H1 (cell line): ENCODE measurements around the gene YBX1. TPM values are rescaled to one million over a fixed set of nuclear protein-coding genes. Genes with fewer than 3 reads are reported as not detected.

Experiments used
- CTCF ChIA-PET: fragments of 300-600 bp; sonication (Branson Sonifier 250); formaldehyde crosslinking; loops from one replicate; lab custom pipeline; 2021; ENCODE audit not compliant: partially characterized antibody; lab: Charles Lee
- POLR2A ChIA-PET: fragments of 300-600 bp; sonication (Branson Sonifier 250); formaldehyde crosslinking; loops from one replicate; lab custom pipeline; 2021; ENCODE audit warnings: inconsistent platforms; ENCODE audit not compliant: partially characterized antibody; lab: Charles Lee
- DNase-seq, 2 experiments: peaks; one replicate each; pipeline versions ENCODE4 v3.0.0 to v3.0.0-alpha.2; 2010 to 2022; ENCODE audit warnings: low spot score in 2 of 2, low read depth in 1 of 2, mixed read lengths in 1 of 2
- FAIRE-seq: peaks from 2 replicates; lab custom pipeline; 2011; peaks lifted over from hg19 to GRCh38; lab: Jason Lieb, UNC
- H2AFZ ChIP-seq: 2 replicates; pipeline ENCODE4 v1.8.1; 2012; ENCODE audit warnings: low read length, inconsistent platforms
- H2AK5ac ChIP-seq: 2 replicates; pipeline ENCODE4 v1.6.1; 2013; ENCODE audit warnings: low read depth, low read length
- H2BK120ac ChIP-seq: replicated peaks from 2 replicates; pipeline ENCODE3; 2013; ENCODE audit warnings: low read depth, low read length, inconsistent platforms
- H2BK12ac ChIP-seq: 2 replicates; pipeline ENCODE4 v1.6.1; 2013; ENCODE audit warnings: low read depth, low read length
- H2BK15ac ChIP-seq: 2 replicates; pipeline ENCODE4 v1.6.1; 2013; ENCODE audit warnings: low read length
- H2BK20ac ChIP-seq: 2 replicates; pipeline ENCODE4 v1.6.1; 2013; ENCODE audit warnings: low read length
- H2BK5ac ChIP-seq: 2 replicates; pipeline ENCODE4 v1.6.1; 2013; ENCODE audit warnings: low read depth, low read length
- H3K14ac ChIP-seq: 2 replicates; pipeline ENCODE4 v1.6.1; 2013; ENCODE audit warnings: inconsistent platforms; ENCODE audit not compliant: insufficient read length
- H3K18ac ChIP-seq: 2 replicates; pipeline ENCODE4 v1.6.1; 2013; ENCODE audit warnings: low read length; ENCODE audit errors: extremely low read depth
- H3K23ac ChIP-seq: 2 replicates; pipeline ENCODE4 v1.6.1; 2013; ENCODE audit warnings: inconsistent platforms; ENCODE audit not compliant: insufficient read length
- H3K23me2 ChIP-seq: 2 replicates; pipeline ENCODE4 v1.6.1; 2013; ENCODE audit warnings: low read depth, low read length
- H3K27ac ChIP-seq: 2 replicates; pipeline ENCODE4 v1.6.1; 2011; ENCODE audit warnings: low read depth, low read length, inconsistent platforms
- H3K27me3 ChIP-seq, 4 experiments: replicated peaks in 1 of 4; 1 replicate in 1 of 4; 2 replicates in 3 of 4; pipeline versions ENCODE4 v1.6.1 to v1.8.1; 2011 to 2013; ENCODE audit warnings: low read length in 3 of 4, mild to moderate bottlenecking in 3 of 4, inconsistent platforms in 2 of 4, mixed read lengths in 2 of 4, moderate library complexity in 1 of 4; ENCODE audit not compliant: control insufficient read depth in 3 of 4, insufficient read depth in 3 of 4; ENCODE audit errors: extremely low read depth in 1 of 4
- H3K36me3 ChIP-seq, 4 experiments: 2 replicates each; pipeline versions ENCODE4 v1.6.1 to v1.8.1; 2011 to 2013; ENCODE audit warnings: mild to moderate bottlenecking in 4 of 4, low read length in 3 of 4, moderate library complexity in 2 of 4, control low read depth in 1 of 4, inconsistent platforms in 1 of 4; ENCODE audit not compliant: insufficient read depth in 4 of 4, control insufficient read depth in 2 of 4
- H3K4ac ChIP-seq: replicated peaks from 2 replicates; pipeline ENCODE3; 2013; ENCODE audit warnings: low read length, low read depth, mixed read lengths, inconsistent platforms; ENCODE audit not compliant: insufficient read length
- H3K4me1 ChIP-seq, 4 experiments: replicated peaks in 1 of 4; 1 replicate in 1 of 4; 2 replicates in 3 of 4; pipeline versions ENCODE4 v1.6.1 to v1.8.1; 2011 to 2013; ENCODE audit warnings: low read length in 3 of 4, inconsistent platforms in 2 of 4, mixed read lengths in 1 of 4; ENCODE audit not compliant: insufficient read depth in 4 of 4, control insufficient read depth in 3 of 4
- H3K4me2 ChIP-seq, 2 experiments: 2 replicates each; pipeline versions ENCODE4 v1.6.1 to v1.8.1; 2011 to 2013; ENCODE audit warnings: low read depth in 2 of 2, low read length in 2 of 2, control low read depth in 1 of 2, inconsistent platforms in 1 of 2, mild to moderate bottlenecking in 1 of 2; ENCODE audit not compliant: insufficient read depth in 1 of 2
- H3K4me3 ChIP-seq, 4 experiments: fragments of 200-600, 300-600 bp in 1 of 4; sonication (generic), shearing (Covaris generic), sonication (Bioruptor Twin) in 1 of 4; 2 replicates each; pipeline versions ENCODE4 v1.5.1 to v1.8.1; 2011 to 2016; ENCODE audit warnings: low read length in 4 of 4, low read depth in 3 of 4, control low read depth in 2 of 4, inconsistent platforms in 2 of 4, mild to moderate bottlenecking in 2 of 4, mixed read lengths in 1 of 4, moderate library complexity in 1 of 4; ENCODE audit not compliant: insufficient read depth in 2 of 4; ENCODE audit errors: extremely low read depth in 1 of 4
- H3K56ac ChIP-seq: replicated peaks from 2 replicates; pipeline ENCODE3; 2013; ENCODE audit warnings: low read depth, mild to moderate bottlenecking, mixed read lengths, low read length, inconsistent platforms; ENCODE audit not compliant: insufficient read length
- H3K79me1 ChIP-seq: 2 replicates; pipeline ENCODE4 v1.6.1; 2013; ENCODE audit warnings: low read depth, low read length, control low read depth
- H3K79me2 ChIP-seq, 2 experiments: 2 replicates each; pipeline versions ENCODE4 v1.6.1 to v1.8.1; 2012 to 2013; ENCODE audit warnings: low read length in 2 of 2, mild to moderate bottlenecking in 2 of 2, inconsistent platforms in 1 of 2; ENCODE audit not compliant: insufficient read depth in 2 of 2, control insufficient read depth in 1 of 2
- H3K9ac ChIP-seq, 4 experiments: replicated peaks in 1 of 4; 1 replicate in 1 of 4; 2 replicates in 3 of 4; pipeline versions ENCODE4 v1.6.1 to v1.8.1; 2011 to 2013; ENCODE audit warnings: low read depth in 3 of 4, low read length in 3 of 4, control low read depth in 2 of 4, mild to moderate bottlenecking in 2 of 4, moderate library complexity in 2 of 4, inconsistent platforms in 1 of 4; ENCODE audit errors: extremely low read depth in 1 of 4
- H3K9me3 ChIP-seq, 2 experiments: 2 replicates each; pipeline versions ENCODE4 v1.6.1 to v1.8.1; 2012 to 2013; ENCODE audit warnings: mild to moderate bottlenecking in 2 of 2, moderate library complexity in 2 of 2, control low read depth in 1 of 2, inconsistent platforms in 1 of 2, low read depth in 1 of 2, low read length in 1 of 2, mixed read lengths in 1 of 2; ENCODE audit not compliant: insufficient read depth in 2 of 2
- H4K20me1 ChIP-seq, 2 experiments: replicated peaks in 1 of 2; 2 replicates each; pipeline versions ENCODE3 to v1.8.1; 2011 to 2013; ENCODE audit warnings: inconsistent platforms in 2 of 2, low read length in 2 of 2, mild to moderate bottlenecking in 1 of 2; ENCODE audit not compliant: insufficient read depth in 2 of 2, control insufficient read depth in 1 of 2
- H4K5ac ChIP-seq: 2 replicates; pipeline ENCODE4 v1.6.1; 2013; ENCODE audit warnings: low read length, low read depth, mixed read lengths, inconsistent platforms; ENCODE audit not compliant: insufficient read length
- H4K8ac ChIP-seq: 2 replicates; pipeline ENCODE4 v1.8.0; 2013; ENCODE audit warnings: mild to moderate bottlenecking, moderate library complexity, low read length, inconsistent platforms; ENCODE audit not compliant: insufficient read depth; ENCODE audit errors: extremely low read depth
- H4K91ac ChIP-seq: replicated peaks from 2 replicates; pipeline ENCODE3; 2013; ENCODE audit warnings: low read length, mixed read lengths, inconsistent platforms; ENCODE audit not compliant: insufficient read length
- BACH1 ChIP-seq: IDR thresholded peaks from 2 replicates; pipeline ENCODE4 v1.6.1; 2012; ENCODE audit warnings: low read length, improper control_type of control experiment
- CEBPB ChIP-seq: IDR thresholded peaks from 2 replicates; pipeline ENCODE4 v1.6.1; 2012; ENCODE audit warnings: low read depth, low read length
- CREB1 ChIP-seq: IDR thresholded peaks from 2 replicates; pipeline ENCODE4 v1.6.1; 2012; ENCODE audit warnings: inconsistent platforms
- CTCF ChIP-seq, 3 experiments: IDR thresholded peaks; 1 replicate in 2 of 3; 2 replicates in 1 of 3; pipeline versions ENCODE4 v1.5.1 to v1.6.1; 2011; ENCODE audit warnings: low read length in 3 of 3, mild to moderate bottlenecking in 3 of 3, inconsistent platforms in 2 of 3, low read depth in 1 of 3, moderate library complexity in 1 of 3; ENCODE audit not compliant: insufficient read depth in 1 of 3; ENCODE audit errors: control extremely low read depth in 1 of 3
- EGR1 ChIP-seq: IDR thresholded peaks from 2 replicates; pipeline ENCODE4 v1.6.1; 2011; ENCODE audit warnings: low read depth, low read length, borderline replicate concordance
- EZH2 ChIP-seq: fragments of 200-600 bp; sonication (generic); IDR thresholded peaks from 2 replicates; pipeline ENCODE4 v1.7.1; 2012; ENCODE audit warnings: low read depth, mild to moderate bottlenecking, moderate library complexity, low read length, inconsistent platforms; ENCODE audit not compliant: severe bottlenecking
- KDM4A ChIP-seq: IDR thresholded peaks from one replicate; pipeline ENCODE4 v1.7.1; 2012; ENCODE audit warnings: low read depth, mild to moderate bottlenecking, moderate library complexity, low read length, inconsistent platforms; ENCODE audit not compliant: severe bottlenecking
- POU5F1 ChIP-seq: IDR thresholded peaks from 2 replicates; pipeline ENCODE4 v1.6.1; 2011; ENCODE audit warnings: low read depth, mild to moderate bottlenecking, low read length, moderate library complexity
- RFX5 ChIP-seq: IDR thresholded peaks from 2 replicates; pipeline ENCODE4 v1.6.1; 2011; ENCODE audit warnings: low read depth, low read length, improper control_type of control experiment, borderline replicate concordance
- SP4 ChIP-seq: IDR thresholded peaks from 2 replicates; pipeline ENCODE4 v1.6.1; 2012; ENCODE audit warnings: low read length, inconsistent platforms
- TEAD4 ChIP-seq: IDR thresholded peaks from 2 replicates; pipeline ENCODE4 v1.6.1; 2012; ENCODE audit warnings: low read depth, low read length, inconsistent platforms, mixed read lengths
- YY1 ChIP-seq: IDR thresholded peaks from 2 replicates; pipeline ENCODE4 v1.6.1; 2011; ENCODE audit warnings: low read depth, mild to moderate bottlenecking, low read length
- ZNF274 ChIP-seq: IDR thresholded peaks from 2 replicates; pipeline ENCODE4 v1.7.0; 2012; ENCODE audit warnings: low read length, borderline replicate concordance; ENCODE audit errors: extremely low read depth
- WGBS, 2 experiments: shearing (Covaris generic) in 1 of 2; methylation state at CpG; one replicate each; pipeline versions ENCODE4 v1.1.6 to v1.1.7; 2013 to 2015; ENCODE audit warnings: low lambda C conversion rate in 2 of 2, mixed read lengths in 2 of 2, inconsistent platforms in 1 of 2, low coverage in 1 of 2, missing lambda C conversion rate in 1 of 2; ENCODE audit not compliant: insufficient replicate concordance in 2 of 2, insufficient coverage in 1 of 2, insufficient read length in 1 of 2; ENCODE audit errors: extremely low coverage in 1 of 2, missing lambda C conversion rate in 1 of 2; 5-methylcytosine and 5-hydroxymethylcytosine counted together
- polyA plus RNA-seq, 7 experiments: library from polyadenylated mRNA; depleted of rRNA in 3 of 7; stranded (reverse) in 5 of 7; unstranded in 2 of 7; fragments of >200 nt in 5 of 7; fragments of 200-250 nt in 2 of 7; gene quantifications; 1 replicate in 5 of 7; 2 replicates in 1 of 7; 4 replicates in 1 of 7; pipeline versions ENCODE4 v1.2.1 to v1.2.3, GENCODE V29; 2011 to 2013; ENCODE audit warnings: missing spikeins in 2 of 7, mixed read lengths in 2 of 7
- total RNA-seq: library from RNA; stranded (reverse); fragmentation: NEBNext Ultra II Directional; extraction: Animal tissue kit (Norgen Biotek cat#: 25700); gene quantifications from 2 replicates; pipeline ENCODE4 v1.2.1, GENCODE V29; 2021

The YBX1 gene
- total and polyA plus RNA-seq, 2 of the 8 experiments (the other 6 are each of a cell fraction or from before 2014, with no cell fraction given) = 438 to 1,219 TPM

- Histone ChIP-seq H3K27me3 (no peaks in the 10 kb centered on the region), H3K14ac (no peak overlapping the region), H3K4me2 (no peak overlapping the region), H3K4ac (no peak overlapping the region), H4K91ac (no peak overlapping the region), H3K56ac (no peak overlapping the region), H2BK20ac (no peak overlapping the region), H2BK15ac (no peak overlapping the region), H3K36me3 (peaks cover 9 to 58% (median 31%) of the 10 kb centered on the region in 4 experiments), H3K9me3 (no peaks in the 10 kb centered on the region), H3K18ac (no peak overlapping the region), H4K5ac (no peak overlapping the region), H2BK120ac (no peak overlapping the region), H3K4me3 (no peak overlapping the region), H2AFZ (no peak overlapping the region), H3K23ac (no peak overlapping the region), H2AK5ac (no peak overlapping the region), H3K23me2 (peaks cover 2% of the 10 kb centered on the region; the same call in 1 of the 2 replicates), H3K79me1 (no peaks in the 10 kb centered on the region), H3K27ac (no peak overlapping the region), H4K8ac (no peak overlapping the region), H3K9ac (no peak overlapping the region), H2BK5ac (no peak overlapping the region), H4K20me1 (peaks cover 0 to 3% of the 10 kb centered on the region in 2 experiments), H2BK12ac (no peak overlapping the region), H3K4me1 (no peaks in the 10 kb centered on the region), H3K79me2 (no peaks in the 10 kb centered on the region)
- no peak for FAIRE-seq
- WGBS, 2 experiments = 95% methylated on average over 3 of the region's 3 CpGs; no CpG with 5 or more reads in 1 of the 2 experiments
- CTCF ChIA-PET = no interaction called here
- POLR2A ChIA-PET = interaction anchor here (0.7 to 6.7 kb wide), 2 partner anchors 8 to 12 kb away, joined by 3 to 64 read pairs; partner anchors contain the start of gene YBX1
- no peak for DNase-seq
- TF ChIP-seq EZH2 (no peak), EGR1 (no peak), RFX5 (no peak), SP4 (no peak), CTCF (IDR thresholded peaks at IDR 0.05; ENCODE audit: control extremely low read depth in 1 of 3, insufficient read depth in 1 of 3, low read depth in 1 of 3, low read length in 3 of 3) (no peak), CEBPB (no peak), KDM4A (no peak), YY1 (no peak), CREB1 (no peak), ZNF274 (no peak), BACH1 (no peak), POU5F1 (no peak), TEAD4 (no peak)
Measured at GRCh38 chr1:42669936-42670335, 12.3 kb upstream of the YBX1 start.
